IPS-18c (cell line): Measurements from ENCODE around the gene UGT1A6.
"Not testable (repeated sequence)": the region's sequence is repeated elsewhere in the genome, so short reads cannot be mapped to it uniquely, and the experiment has no call there.

ENCODE experiments used
- H3K4me3 ChIP-seq: 2 replicates; pipeline ENCODE4 v1.7.0; 2013; ENCODE audit warnings: low read depth, mild to moderate bottlenecking, low read length, moderate library complexity; ENCODE audit not compliant: insufficient read depth
- H3K9me3 ChIP-seq: one replicate; pipeline ENCODE4 v1.6.1; 2013; ENCODE audit warnings: mild to moderate bottlenecking, low read length, moderate library complexity; ENCODE audit not compliant: control insufficient read depth, insufficient read depth

UGT1A6 gene

GRCh38 chr2:233692648-233693047, at the start of gene UGT1A6:
Gene UGT1A6 (plus strand): TSS chr2:233692890. CDS start chr2:233693005, 115 bp downstream.
- Histone ChIP-seq H3K4me3 (no peak within 1 kb of the TSS), H3K9me3 (peaks cover 2% of the 10 kb centered on the region)

GRCh38 chr2:233643128-233643527, 49.6 kb upstream of the UGT1A6 start:
- Histone ChIP-seq H3K9me3 (peaks cover 7% of the 10 kb centered on the region), H3K4me3 (no peak overlapping the region)

- H3K4me3 ChIP-seq: not testable (repeated sequence)
These were observed 46.7 kb upstream of the UGT1A6 start for GRCh38 chr2:233646033-233646432.

GRCh38 chr2:233650981-233651380, 41.7 kb upstream of the UGT1A6 start:
- no peak overlapping the region for H3K4me3 ChIP-seq
- H3K9me3 ChIP-seq: peaks cover 2% of the 10 kb centered on the region

More at GRCh38 chr2:233646033-233646432, 46.7 kb upstream of the UGT1A6 start:
- not testable (repeated sequence) for H3K9me3 ChIP-seq

GRCh38 chr2:233651430-233651829, 41.3 kb upstream of the UGT1A6 start:
- Histone ChIP-seq H3K4me3 (no peak overlapping the region), H3K9me3 (no peaks in the 10 kb centered on the region)

GRCh38 chr2:233654501-233654900, 38.2 kb upstream of the UGT1A6 start:
- Histone ChIP-seq H3K4me3 (no peak overlapping the region), H3K9me3 (no peaks in the 10 kb centered on the region)

GRCh38 chr2:233655043-233655442, 37.6 kb upstream of the UGT1A6 start:
- H3K4me3 ChIP-seq: no peak overlapping the region
- no peaks in the 10 kb centered on the region for H3K9me3 ChIP-seq

- H3K4me3 ChIP-seq, H3K9me3 ChIP-seq: not testable (repeated sequence)
These were observed 36.7 kb upstream of the UGT1A6 start for GRCh38 chr2:233655943-233656342.

- Histone ChIP-seq H3K9me3 (no peaks in the 10 kb centered on the region), H3K4me3 (no peak overlapping the region)
These were observed 36.2 kb upstream of the UGT1A6 start for GRCh38 chr2:233656443-233656842.

- Histone ChIP-seq H3K4me3 (no peak overlapping the region), H3K9me3 (no peaks in the 10 kb centered on the region)
These were observed 34.1 kb upstream of the UGT1A6 start for GRCh38 chr2:233658610-233659009.

GRCh38 chr2:233663911-233664310, 28.8 kb upstream of the UGT1A6 start:
- no peak overlapping the region for H3K4me3 ChIP-seq
- no peaks in the 10 kb centered on the region for H3K9me3 ChIP-seq

- no peaks in the 10 kb centered on the region for H3K9me3 ChIP-seq
- no peak overlapping the region for H3K4me3 ChIP-seq
These were observed 24.0 kb upstream of the UGT1A6 start for GRCh38 chr2:233668605-233669260.

- Histone ChIP-seq H3K4me3 (no peak within 1 kb of the TSS), H3K9me3 (no peaks in the 10 kb centered on the region)
These were observed 21.2 kb upstream of the UGT1A6 start, which contains the start of gene UGT1A9 for GRCh38 chr2:233671290-233672161. Gene UGT1A9 (plus strand): TSS chr2:233671898. CDS start chr2:233671935, 37 bp downstream.

GRCh38 chr2:233672886-233673285, 19.8 kb upstream of the UGT1A6 start:
- Histone ChIP-seq H3K4me3 (no peak overlapping the region), H3K9me3 (no peaks in the 10 kb centered on the region)

- Histone ChIP-seq H3K9me3 (no peaks in the 10 kb centered on the region), H3K4me3 (no peak overlapping the region)
These were observed 18.8 kb upstream of the UGT1A6 start for GRCh38 chr2:233673896-233674295.

- no peak overlapping the region for H3K4me3 ChIP-seq
- H3K9me3 ChIP-seq: no peaks in the 10 kb centered on the region
These were observed 18.4 kb upstream of the UGT1A6 start for GRCh38 chr2:233674314-233674713.

- Histone ChIP-seq H3K4me3 (no peak overlapping the region), H3K9me3 (no peaks in the 10 kb centered on the region)
These were observed 17.7 kb upstream of the UGT1A6 start for GRCh38 chr2:233674995-233675394.

GRCh38 chr2:233676046-233676445, 16.6 kb upstream of the UGT1A6 start:
- Histone ChIP-seq H3K4me3 (no peak overlapping the region), H3K9me3 (no peaks in the 10 kb centered on the region)
